K562 (cell line): ENCODE measurements around the gene TSC22D1. TPM values are rescaled to one million over a fixed set of nuclear protein-coding genes. Genes with fewer than 3 reads are reported as not detected.

ENCODE experiments used
- ATAC-seq: fragments of 200-7000 bp; cut with Tn5 transposase; 3 replicates; pipeline ENCODE4 v1.9.1; 2020; ENCODE audit warnings: moderate library complexity
- BruUV-seq: library from RNA; stranded (reverse); fragments of 400-500 nt; replicated peaks from 2 replicates; lab custom pipeline; 2021; lab: Mats Ljungman, UMichigan
- CTCF ChIA-PET: fragments of 300-600 bp; formaldehyde crosslinking; extraction: SDS; loops from one replicate; lab custom pipeline; 2021; ENCODE audit warnings: low intra/inter-chr PET ratio; lab: Yijun Ruan, JAX
- POLR2A ChIA-PET: fragments of 300-600, 350-650 bp; sonication (Branson Sonifier 250); formaldehyde crosslinking; extraction: SDS; loops from one replicate; lab custom pipeline; 2021; ENCODE audit warnings: antibody characterized with exemption, inconsistent platforms; lab: Yijun Ruan, JAX
- DNase-seq, 4 experiments: peaks; one replicate each; pipeline versions ENCODE4 v3.0.0 to v3.0.0-alpha.2; 2011 to 2018; ENCODE audit warnings: low spot score in 3 of 4, mixed read lengths in 3 of 4; ENCODE audit errors: extremely low read depth in 1 of 4
- FAIRE-seq: peaks from 2 replicates; lab custom pipeline; 2011; peaks lifted over from hg19 to GRCh38; lab: Jason Lieb, UNC
- H2AFZ ChIP-seq: 2 replicates; pipeline ENCODE4 v1.6.0; 2011; ENCODE audit warnings: low read depth, low read length, control low read depth, inconsistent platforms
- H3K27ac ChIP-seq: fragments of 200-600 bp; 3 replicates; pipeline ENCODE4 v1.8.0; 2011; ENCODE audit warnings: low read depth, mild to moderate bottlenecking, control low read depth, inconsistent platforms, low read length, moderate library complexity, mixed read lengths; ENCODE audit errors: extremely low read depth
- H3K27me3 ChIP-seq, 2 experiments: fragments of 300-600 bp in 1 of 2; 2 replicates in 1 of 2; 3 replicates in 1 of 2; pipeline versions ENCODE4 v1.6.0 to v1.8.0; 2011; ENCODE audit warnings: inconsistent platforms in 2 of 2, low read length in 2 of 2, mild to moderate bottlenecking in 1 of 2, mixed read lengths in 1 of 2, moderate library complexity in 1 of 2; ENCODE audit not compliant: control insufficient read depth in 2 of 2, insufficient read depth in 2 of 2
- H3K36me3 ChIP-seq: fragments of 300-600 bp; 3 replicates; pipeline ENCODE4 v1.8.0; 2011; ENCODE audit warnings: mild to moderate bottlenecking, low read length, inconsistent platforms; ENCODE audit not compliant: control insufficient read depth, insufficient read depth
- H3K4me1 ChIP-seq, 2 experiments: fragments of 200-600 bp in 1 of 2; replicated peaks in 1 of 2; 2 replicates in 1 of 2; 3 replicates in 1 of 2; pipeline versions ENCODE4 v1.5.1 to v1.8.0; 2011; ENCODE audit warnings: inconsistent platforms in 2 of 2, low read length in 2 of 2, mild to moderate bottlenecking in 1 of 2, mixed read lengths in 1 of 2, moderate library complexity in 1 of 2; ENCODE audit not compliant: control insufficient read depth in 2 of 2, insufficient read depth in 2 of 2
- H3K4me2 ChIP-seq: 2 replicates; pipeline ENCODE4 v1.6.1; 2011; ENCODE audit warnings: low read length, control low read depth, inconsistent platforms, mixed read lengths; ENCODE audit not compliant: insufficient read depth
- H3K4me3 ChIP-seq: fragments of 200-600 bp; sonication (generic), shearing (Covaris generic); 2 replicates; pipeline ENCODE4 v1.5.1; 2016; ENCODE audit warnings: control low read depth, inconsistent platforms
- H3K79me2 ChIP-seq: fragments of 200-600 bp; 3 replicates; pipeline ENCODE4 v1.8.0; 2011; ENCODE audit warnings: low read length, inconsistent platforms; ENCODE audit not compliant: control insufficient read depth, insufficient read depth
- H3K9ac ChIP-seq, 2 experiments: 2 replicates each; pipeline versions ENCODE4 v1.6.0 to v1.6.1; 2011; ENCODE audit warnings: low read depth in 2 of 2, low read length in 2 of 2, control low read depth in 1 of 2, inconsistent platforms in 1 of 2, mild to moderate bottlenecking in 1 of 2, mixed read lengths in 1 of 2; ENCODE audit not compliant: insufficient read depth in 1 of 2
- H3K9me1 ChIP-seq: one replicate; pipeline ENCODE4 v1.6.0; 2011; ENCODE audit warnings: inconsistent platforms, mild to moderate bottlenecking, low read length, moderate library complexity; ENCODE audit not compliant: control insufficient read depth, insufficient read depth
- H3K9me3 ChIP-seq: replicated peaks from 2 replicates; pipeline ENCODE4 v1.5.1; 2011; ENCODE audit warnings: low read depth, low read length, inconsistent platforms; ENCODE audit not compliant: control insufficient read depth, insufficient read depth
- H4K20me1 ChIP-seq: replicated peaks from 2 replicates; pipeline ENCODE4 v1.6.1; 2011; ENCODE audit warnings: low read length, inconsistent platforms, mixed read lengths; ENCODE audit not compliant: control insufficient read depth, insufficient read depth
- BHLHE40 ChIP-seq: IDR thresholded peaks from 2 replicates; pipeline ENCODE4 v1.6.1; 2011; ENCODE audit warnings: low read length, improper control_type of control experiment
- EGR1 ChIP-seq: fragments of 450-650 bp; conservative IDR thresholded peaks from 2 replicates; pipeline ENCODE4 v1.6.1; 2017; ENCODE audit warnings: mild to moderate bottlenecking
- GABPB1 ChIP-seq: sonication (generic); formaldehyde crosslinking; IDR thresholded peaks from 2 replicates; pipeline ENCODE4 v1.8.0; 2022; ENCODE audit warnings: mild to moderate bottlenecking, missing genetic modification reagents
- GATA2 ChIP-seq: sonication (generic); formaldehyde crosslinking; IDR thresholded peaks from 2 replicates; pipeline ENCODE4 v1.4.0; 2020; ENCODE audit warnings: mild to moderate bottlenecking, missing genetic modification reagents
- HCFC1 ChIP-seq: IDR thresholded peaks from 2 replicates; pipeline ENCODE4 v1.6.1; 2012; ENCODE audit warnings: low read depth, low read length, improper control_type of control experiment
- ILK ChIP-seq: fragments of 450-650 bp; IDR thresholded peaks from 2 replicates; pipeline ENCODE4 v1.6.1; 2016; ENCODE audit warnings: missing genetic modification characterization, low read depth, mild to moderate bottlenecking, missing compliant biosample characterization, moderate library complexity, borderline replicate concordance
- KDM5B ChIP-seq: fragments of 200-600 bp; sonication (generic); IDR thresholded peaks from 2 replicates; pipeline ENCODE4 v1.6.1; 2012; ENCODE audit warnings: low read depth, mild to moderate bottlenecking, moderate library complexity, low read length, control low read depth, inconsistent platforms; ENCODE audit not compliant: insufficient replicate concordance
- MNT ChIP-seq, 2 experiments: fragments of 450-650 bp; conservative IDR thresholded peaks; 2 replicates each; pipeline ENCODE4 v1.6.1; 2017; ENCODE audit warnings: mild to moderate bottlenecking in 2 of 2, moderate library complexity in 2 of 2
- POLR2G ChIP-seq: fragments of 200-400 bp; formaldehyde crosslinking; IDR thresholded peaks from 2 replicates; pipeline ENCODE4 v1.6.1; 2017; ENCODE audit warnings: low read depth, mild to moderate bottlenecking, antibody characterized with exemption, low read length, moderate library complexity
- SOX6 ChIP-seq: fragments of 450-650 bp; IDR thresholded peaks from 2 replicates; pipeline ENCODE4 v1.6.1; 2014; ENCODE audit warnings: mild to moderate bottlenecking
- ZNF174 ChIP-seq: fragments of 250-450 bp; sonication (Bioruptor Pico); IDR thresholded peaks from 2 replicates; pipeline ENCODE4 v1.4.0; 2020; ENCODE audit warnings: mild to moderate bottlenecking
- WGBS: fragments of 100-300 bp; shearing (Covaris generic); methylation state at CpG from one replicate; pipeline ENCODE4 v1.1.6; 2016; ENCODE audit warnings: low coverage, mixed read lengths; ENCODE audit not compliant: insufficient coverage; ENCODE audit errors: missing lambda C conversion rate; 5-methylcytosine and 5-hydroxymethylcytosine counted together
- in situ Hi-C: fragments of 300-500 bp; cut with MboI; formaldehyde crosslinking; loops from 4 replicates; pipeline ENCODE4 v1.15.0; 2018; ENCODE audit warnings: inconsistent platforms, mixed read lengths
- intact Hi-C: fragments of 100-400 bp; cut with micrococcal nuclease; formaldehyde crosslinking; loops from 2 replicates; pipeline ENCODE4 v1.14.2; 2022
- polyA plus RNA-seq, 8 experiments: library from polyadenylated mRNA; depleted of rRNA in 4 of 8; stranded (reverse) in 5 of 8; unstranded in 3 of 8; fragments of >200 nt; fragmentation: Nextera tagmentation in 2 of 8; fragmentation: Illumina TruSeq in 1 of 8; extraction: Ambion mirVana in 2 of 8; extraction: Trizol in 1 of 8; gene quantifications; 2 replicates each; pipeline versions ENCODE4 v1.2.1 to v1.2.3, GENCODE V29; 2011 to 2014; ENCODE audit warnings: inconsistent platforms in 1 of 8, missing spikeins in 1 of 8
- total RNA-seq, 7 experiments: library from RNA; depleted of rRNA in 6 of 7; stranded (reverse); fragments of >200 nt in 6 of 7; fragmentation: Illumina TruSeq in 2 of 7; extraction: Trizol in 2 of 7; gene quantifications; 2 replicates each; pipeline versions ENCODE4 v1.2.1 to v1.2.3, GENCODE V29; 2011 to 2021; ENCODE audit warnings: low replicate concordance in 1 of 7
- TF ChIP-seq, protein P1 (sequence below), 2 experiments: IDR thresholded peaks; 2 replicates each; pipeline ENCODE4 v1.6.1; 2011; ENCODE audit warnings: borderline replicate concordance in 1 of 2, control low read depth in 1 of 2, low read depth in 1 of 2, low read length in 1 of 2, mild to moderate bottlenecking in 1 of 2, mixed read lengths in 1 of 2, moderate library complexity in 1 of 2; ENCODE audit not compliant: insufficient read depth in 1 of 2, insufficient read length in 1 of 2, poor library complexity in 1 of 2, severe bottlenecking in 1 of 2; ENCODE audit errors: extremely low read depth in 1 of 2
- TF ChIP-seq, protein P2 (sequence below): sonication (generic); formaldehyde crosslinking; IDR thresholded peaks from 2 replicates; pipeline ENCODE4 v1.8.0; 2023; ENCODE audit warnings: mild to moderate bottlenecking, missing genetic modification reagents

Gene TSC22D1
- total and polyA plus RNA-seq, 9 of the 15 experiments (the other 6 are each of a cell fraction or from before 2014, with no cell fraction given), result 2.6 to 19.8 (median 8.4) TPM

DNA sequence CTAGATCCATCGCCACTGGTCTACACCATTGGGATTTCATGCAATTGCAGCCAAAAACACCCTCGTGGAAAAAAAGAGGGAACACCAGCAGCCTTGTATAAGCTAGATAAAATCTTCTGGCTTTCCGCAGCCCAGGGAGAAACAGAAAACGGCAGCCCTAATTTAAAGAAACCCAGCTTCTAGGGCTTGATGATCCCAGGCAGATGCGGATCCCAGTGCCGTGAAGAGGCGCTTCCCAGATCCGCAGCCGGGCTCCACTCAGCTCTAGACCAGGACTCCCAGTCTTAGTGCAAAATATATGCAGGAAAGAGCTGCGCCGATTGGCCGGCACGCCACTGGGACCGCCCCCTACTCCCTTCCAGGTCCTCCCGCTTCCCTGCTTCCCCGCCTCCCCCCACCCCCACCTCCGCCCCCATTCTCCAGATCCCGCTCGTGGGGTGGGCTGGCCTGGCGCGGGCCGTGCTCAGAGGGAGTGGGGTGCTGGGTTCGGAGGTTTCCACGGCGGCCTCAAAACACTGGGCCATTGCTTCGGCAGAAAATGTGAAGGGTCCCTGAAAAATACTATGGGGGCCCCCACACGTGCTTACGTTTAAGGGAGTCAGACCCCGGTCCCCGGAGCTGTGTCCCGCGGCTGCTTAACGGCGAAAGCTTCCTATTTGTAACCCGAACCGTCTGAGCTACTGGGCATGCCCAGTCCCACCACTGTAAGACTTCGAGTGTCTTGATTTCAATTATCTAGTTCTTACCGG, 139.4 kb downstream of the TSC22D1 start:
- BruUV-seq, result TSS peak; percentile 37
- ATAC-seq, result peak; percentile 85
- Histone ChIP-seq H3K4me1 (peaks cover 7 to 8% of the 10 kb centered on the region in 2 experiments; a peak in 3 of 5 replicates), H3K27me3 (no peaks in the 10 kb centered on the region), H3K27ac (peak overlapping the region; percentile 90; the same call in 2 of the 3 replicates), H3K79me2 (peaks cover 19% of the 10 kb centered on the region), H3K9ac (peak overlapping the region; percentile 85 to 89), H3K9me3 (no peaks in the 10 kb centered on the region), H2AFZ (peak overlapping the region; percentile 81), H3K4me3 (peak overlapping the region; percentile 55), H3K9me1 (no peaks in the 10 kb centered on the region), H3K4me2 (peak overlapping the region; percentile 80), H3K36me3 (peaks cover 15% of the 10 kb centered on the region; the same call in 2 of the 3 replicates), H4K20me1 (no peaks in the 10 kb centered on the region)
- CTCF ChIA-PET, result interaction anchor here (2.0 to 2.6 kb wide), 3 partner anchors 193 to 528 kb away, joined by 12 to 24 read pairs (median 13); no protein-coding TSS in a partner anchor
- peak; percentile 84 to 91 (median 88) for DNase-seq
- peak; percentile 71 for FAIRE-seq
- POLR2A ChIA-PET, result interaction anchor here (0.5 to 1.1 kb wide), 8 partner anchors 14 to 535 kb away, joined by 3 to 5 read pairs (median 4); no protein-coding TSS in a partner anchor
- in situ Hi-C loops (loop anchor here (5.0 kb wide), 1 partner anchor 199 kb away; no protein-coding TSS in a partner anchor), intact Hi-C loops (loop anchor here (1.0 to 10.0 kb wide), 7 partner anchors 49 to 532 kb away; no protein-coding TSS in a partner anchor)
- under 1% methylated on average over 19 of the region's 38 CpGs for WGBS
- TF ChIP-seq POLR2G (peak; percentile 74), MNT (conservative IDR thresholded peaks at IDR 0.05) (peak; percentile 45 to 57; a peak in 3 of 4 replicates), ZNF174 (no peak), BHLHE40 (peak; percentile 38; the same call in 1 of the 2 replicates), SOX6 (0 out of 2 replicates have a peak, but pooled peaks have one; percentile 13), GABPB1 (0 out of 2 replicates have a peak, but pooled peaks have one; percentile 32), ILK (no peak), GATA2 (CRISPR knock-in tag) (peak; percentile 44; the same call in 1 of the 2 replicates), EGR1 (peak; percentile 64), HCFC1 (no peak), KDM5B (peak; percentile 89)
- TF ChIP-seq, protein P1, sequence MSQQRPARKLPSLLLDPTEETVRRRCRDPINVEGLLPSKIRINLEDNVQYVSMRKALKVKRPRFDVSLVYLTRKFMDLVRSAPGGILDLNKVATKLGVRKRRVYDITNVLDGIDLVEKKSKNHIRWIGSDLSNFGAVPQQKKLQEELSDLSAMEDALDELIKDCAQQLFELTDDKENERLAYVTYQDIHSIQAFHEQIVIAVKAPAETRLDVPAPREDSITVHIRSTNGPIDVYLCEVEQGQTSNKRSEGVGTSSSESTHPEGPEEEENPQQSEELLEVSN (IDR thresholded peaks at IDR 0.05; ENCODE audit: borderline replicate concordance in 1 of 2, extremely low read depth in 1 of 2, insufficient read depth in 1 of 2, insufficient read length in 1 of 2, low read depth in 1 of 2, low read length in 1 of 2, poor library complexity in 1 of 2, severe bottlenecking in 1 of 2), result peak in 1 of 2 experiments; percentile 40
- TF ChIP-seq, protein P2, sequence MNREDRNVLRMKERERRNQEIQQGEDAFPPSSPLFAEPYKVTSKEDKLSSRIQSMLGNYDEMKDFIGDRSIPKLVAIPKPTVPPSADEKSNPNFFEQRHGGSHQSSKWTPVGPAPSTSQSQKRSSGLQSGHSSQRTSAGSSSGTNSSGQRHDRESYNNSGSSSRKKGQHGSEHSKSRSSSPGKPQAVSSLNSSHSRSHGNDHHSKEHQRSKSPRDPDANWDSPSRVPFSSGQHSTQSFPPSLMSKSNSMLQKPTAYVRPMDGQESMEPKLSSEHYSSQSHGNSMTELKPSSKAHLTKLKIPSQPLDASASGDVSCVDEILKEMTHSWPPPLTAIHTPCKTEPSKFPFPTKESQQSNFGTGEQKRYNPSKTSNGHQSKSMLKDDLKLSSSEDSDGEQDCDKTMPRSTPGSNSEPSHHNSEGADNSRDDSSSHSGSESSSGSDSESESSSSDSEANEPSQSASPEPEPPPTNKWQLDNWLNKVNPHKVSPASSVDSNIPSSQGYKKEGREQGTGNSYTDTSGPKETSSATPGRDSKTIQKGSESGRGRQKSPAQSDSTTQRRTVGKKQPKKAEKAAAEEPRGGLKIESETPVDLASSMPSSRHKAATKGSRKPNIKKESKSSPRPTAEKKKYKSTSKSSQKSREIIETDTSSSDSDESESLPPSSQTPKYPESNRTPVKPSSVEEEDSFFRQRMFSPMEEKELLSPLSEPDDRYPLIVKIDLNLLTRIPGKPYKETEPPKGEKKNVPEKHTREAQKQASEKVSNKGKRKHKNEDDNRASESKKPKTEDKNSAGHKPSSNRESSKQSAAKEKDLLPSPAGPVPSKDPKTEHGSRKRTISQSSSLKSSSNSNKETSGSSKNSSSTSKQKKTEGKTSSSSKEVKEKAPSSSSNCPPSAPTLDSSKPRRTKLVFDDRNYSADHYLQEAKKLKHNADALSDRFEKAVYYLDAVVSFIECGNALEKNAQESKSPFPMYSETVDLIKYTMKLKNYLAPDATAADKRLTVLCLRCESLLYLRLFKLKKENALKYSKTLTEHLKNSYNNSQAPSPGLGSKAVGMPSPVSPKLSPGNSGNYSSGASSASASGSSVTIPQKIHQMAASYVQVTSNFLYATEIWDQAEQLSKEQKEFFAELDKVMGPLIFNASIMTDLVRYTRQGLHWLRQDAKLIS (CRISPR knock-in tag), result no peak
